Omental fat pad (tissue), 4 donors: ENCODE data around the gene MTO1. TPM values are rescaled to one million over a fixed set of nuclear protein-coding genes. Genes with fewer than 3 reads are reported as not detected.

Source experiments
- ATAC-seq: fragments of 150-250 bp; one replicate; pipeline ENCODE4 v1.9.1; 2016; ENCODE audit warnings: mild to moderate bottlenecking, moderate library complexity; ENCODE audit not compliant: low FRiP score
- DNase-seq: peaks from one replicate; pipeline ENCODE4 v3.0.0-alpha.2; 2019; ENCODE audit warnings: low spot score
- total RNA-seq, 4 donors: library from RNA; depleted of rRNA; stranded (reverse); fragments of >200 nt; gene quantifications; one replicate each; pipeline ENCODE4 v1.1.0, GENCODE V29; 2016
- TF ChIP-seq, protein P1 (sequence below), 3 donors: fragments of 450-650 bp; IDR thresholded peaks; one replicate each; pipeline ENCODE4 v1.5.1; 2016 to 2017; ENCODE audit warnings: antibody characterized with exemption in 3 of 3, mild to moderate bottlenecking in 3 of 3, moderate library complexity in 2 of 3

The MTO1 gene, protein sequence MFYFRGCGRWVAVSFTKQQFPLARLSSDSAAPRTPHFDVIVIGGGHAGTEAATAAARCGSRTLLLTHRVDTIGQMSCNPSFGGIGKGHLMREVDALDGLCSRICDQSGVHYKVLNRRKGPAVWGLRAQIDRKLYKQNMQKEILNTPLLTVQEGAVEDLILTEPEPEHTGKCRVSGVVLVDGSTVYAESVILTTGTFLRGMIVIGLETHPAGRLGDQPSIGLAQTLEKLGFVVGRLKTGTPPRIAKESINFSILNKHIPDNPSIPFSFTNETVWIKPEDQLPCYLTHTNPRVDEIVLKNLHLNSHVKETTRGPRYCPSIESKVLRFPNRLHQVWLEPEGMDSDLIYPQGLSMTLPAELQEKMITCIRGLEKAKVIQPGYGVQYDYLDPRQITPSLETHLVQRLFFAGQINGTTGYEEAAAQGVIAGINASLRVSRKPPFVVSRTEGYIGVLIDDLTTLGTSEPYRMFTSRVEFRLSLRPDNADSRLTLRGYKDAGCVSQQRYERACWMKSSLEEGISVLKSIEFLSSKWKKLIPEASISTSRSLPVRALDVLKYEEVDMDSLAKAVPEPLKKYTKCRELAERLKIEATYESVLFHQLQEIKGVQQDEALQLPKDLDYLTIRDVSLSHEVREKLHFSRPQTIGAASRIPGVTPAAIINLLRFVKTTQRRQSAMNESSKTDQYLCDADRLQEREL
- 10 to 100 TPM; 17.7 to 24.7 (median 20.7) TPM for total RNA-seq

DNA sequence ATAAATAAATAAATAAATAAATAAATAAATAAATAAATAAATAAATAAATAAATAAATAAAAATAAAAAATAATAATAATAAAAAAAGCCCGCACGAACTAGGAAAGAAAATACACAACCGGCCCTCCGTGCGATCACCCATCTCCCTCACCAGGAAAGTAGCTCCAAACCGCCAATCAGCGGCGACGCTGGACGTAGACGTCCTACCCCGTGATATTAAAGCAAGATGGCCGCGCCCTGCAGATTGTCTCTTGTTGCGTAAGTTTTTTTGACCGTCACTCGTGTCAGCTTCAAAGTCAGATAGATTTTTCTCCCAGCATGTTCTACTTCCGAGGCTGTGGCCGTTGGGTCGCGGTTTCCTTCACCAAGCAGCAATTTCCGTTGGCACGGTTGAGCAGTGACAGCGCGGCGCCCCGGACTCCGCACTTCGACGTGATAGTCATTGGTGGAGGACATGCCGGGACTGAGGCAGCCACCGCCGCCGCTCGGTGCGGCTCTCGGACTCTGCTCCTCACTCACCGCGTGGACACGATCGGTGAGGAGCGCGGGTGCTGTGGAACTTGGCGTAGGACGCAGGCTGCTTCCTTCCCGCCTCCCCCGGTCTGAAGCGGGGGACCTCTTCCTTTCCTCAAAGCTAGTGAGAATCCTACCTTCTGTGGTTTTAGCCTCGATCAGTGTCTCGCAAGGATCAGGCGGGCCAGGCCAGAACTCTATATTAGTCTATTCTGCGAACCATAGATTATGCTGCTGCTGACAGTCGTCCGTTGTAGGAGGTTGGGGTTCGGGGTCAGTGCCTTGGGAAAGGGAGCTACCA, at the start of gene MTO1:
Gene MTO1 (plus strand): TSS at position 201 of the 814 bp plus-strand sequence. CDS start 118 bp downstream, at position 319.
- peak; percentile 92 for ATAC-seq
- peak; percentile 59 for DNase-seq
- TF ChIP-seq, protein P1, sequence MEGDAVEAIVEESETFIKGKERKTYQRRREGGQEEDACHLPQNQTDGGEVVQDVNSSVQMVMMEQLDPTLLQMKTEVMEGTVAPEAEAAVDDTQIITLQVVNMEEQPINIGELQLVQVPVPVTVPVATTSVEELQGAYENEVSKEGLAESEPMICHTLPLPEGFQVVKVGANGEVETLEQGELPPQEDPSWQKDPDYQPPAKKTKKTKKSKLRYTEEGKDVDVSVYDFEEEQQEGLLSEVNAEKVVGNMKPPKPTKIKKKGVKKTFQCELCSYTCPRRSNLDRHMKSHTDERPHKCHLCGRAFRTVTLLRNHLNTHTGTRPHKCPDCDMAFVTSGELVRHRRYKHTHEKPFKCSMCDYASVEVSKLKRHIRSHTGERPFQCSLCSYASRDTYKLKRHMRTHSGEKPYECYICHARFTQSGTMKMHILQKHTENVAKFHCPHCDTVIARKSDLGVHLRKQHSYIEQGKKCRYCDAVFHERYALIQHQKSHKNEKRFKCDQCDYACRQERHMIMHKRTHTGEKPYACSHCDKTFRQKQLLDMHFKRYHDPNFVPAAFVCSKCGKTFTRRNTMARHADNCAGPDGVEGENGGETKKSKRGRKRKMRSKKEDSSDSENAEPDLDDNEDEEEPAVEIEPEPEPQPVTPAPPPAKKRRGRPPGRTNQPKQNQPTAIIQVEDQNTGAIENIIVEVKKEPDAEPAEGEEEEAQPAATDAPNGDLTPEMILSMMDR (IDR thresholded peaks at IDR 0.05) = no peak

DNA sequence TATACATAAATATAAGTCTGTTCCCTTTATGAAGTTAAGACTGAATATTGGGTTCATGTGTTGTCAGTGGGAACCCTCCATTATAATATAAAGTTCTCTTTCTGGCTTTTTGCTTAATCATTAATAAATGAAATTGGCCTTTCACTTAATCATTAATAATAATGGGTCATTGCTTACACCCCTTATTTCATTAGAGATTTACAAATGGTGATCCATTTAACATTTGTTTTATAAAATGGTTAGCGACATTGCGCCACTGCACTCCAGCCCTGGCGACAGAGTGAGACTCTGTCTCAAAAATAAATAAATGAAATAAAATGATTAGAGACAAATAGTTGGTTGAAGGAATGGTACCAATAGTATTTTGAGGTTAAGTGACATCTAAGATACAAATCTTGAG, 48.4 kb upstream of the MTO1 start:
- ATAC-seq = no peak
- TF ChIP-seq, protein P1 (IDR thresholded peaks at IDR 0.05) = no peak
- no peak for DNase-seq

DNA sequence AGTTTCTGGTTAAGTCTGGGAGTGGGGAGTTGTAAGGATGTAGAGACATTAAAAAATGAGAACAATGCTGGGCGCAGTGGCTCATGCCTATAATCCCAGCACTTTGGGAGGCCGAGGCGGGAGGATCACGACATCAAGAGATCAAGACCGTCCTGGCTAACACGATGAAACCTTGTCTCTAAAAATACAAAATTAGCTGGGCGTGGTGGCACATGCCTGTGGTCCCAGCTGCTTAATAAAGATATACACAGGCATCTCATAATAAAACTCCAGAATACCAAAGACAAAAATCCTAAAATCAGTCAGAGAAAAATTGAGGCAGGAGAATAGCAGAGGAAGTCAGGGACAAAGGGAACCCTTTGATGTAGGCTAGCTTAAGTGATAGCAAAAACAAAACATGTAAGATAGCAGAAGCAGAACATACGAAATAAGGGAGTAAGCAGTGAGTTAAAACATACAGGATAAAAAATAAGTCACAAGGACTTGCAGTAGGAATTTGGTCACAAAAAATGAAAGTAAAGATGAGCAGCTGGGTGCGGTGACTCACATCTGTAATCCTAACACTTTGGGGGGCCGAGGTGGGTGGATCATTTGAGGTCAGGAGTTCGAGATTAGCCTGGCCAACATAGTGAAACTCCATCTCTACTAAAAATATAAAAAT, 43.3 kb upstream of the MTO1 start:
- no peak for DNase-seq
- TF ChIP-seq, protein P1 (IDR thresholded peaks at IDR 0.05) = no peak
- ATAC-seq = no peak

DNA sequence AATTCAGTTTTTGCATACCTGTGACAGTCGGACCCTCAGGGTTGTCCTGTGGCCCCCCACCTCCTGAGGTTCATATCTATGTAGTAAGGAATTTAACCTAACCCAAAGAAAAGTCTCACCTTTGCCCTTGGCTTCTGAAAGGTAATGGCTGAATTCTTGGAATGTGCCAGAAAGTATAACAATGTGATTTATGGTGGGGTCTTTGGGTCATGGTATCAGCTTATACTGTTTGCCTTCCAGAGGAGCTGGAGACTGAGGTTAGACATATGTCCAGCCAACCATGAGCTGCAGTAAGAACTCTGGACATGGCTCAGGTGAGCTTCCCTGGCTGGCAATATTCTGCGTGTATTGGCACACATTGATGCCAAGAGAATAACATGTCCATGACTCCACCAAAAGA, 40.0 kb upstream of the MTO1 start:
- ATAC-seq (no peak), DNase-seq (no peak)
- TF ChIP-seq, protein P1 (IDR thresholded peaks at IDR 0.05) = no peak

DNA sequence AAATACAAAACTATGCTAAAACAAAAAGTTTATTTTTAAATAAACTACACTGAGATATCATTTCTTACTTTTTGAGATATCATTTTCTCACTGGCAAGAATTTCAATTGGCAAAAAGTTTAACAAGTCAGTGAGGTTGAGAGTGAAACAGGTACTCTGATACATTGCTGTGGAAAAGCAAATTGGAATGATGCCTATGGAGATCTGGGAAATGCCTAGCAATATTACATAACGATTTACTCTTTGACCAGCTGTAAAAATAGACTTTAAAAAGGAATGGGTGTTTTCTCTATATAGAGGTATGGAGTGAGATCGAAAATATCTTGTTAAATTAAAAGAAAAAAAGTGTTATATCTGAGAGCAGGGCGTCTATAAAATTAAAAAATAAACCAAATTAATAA, 26.3 kb upstream of the MTO1 start:
- TF ChIP-seq, protein P1 (IDR thresholded peaks at IDR 0.05) = no peak
- ATAC-seq = no peak
- no peak for DNase-seq

DNA sequence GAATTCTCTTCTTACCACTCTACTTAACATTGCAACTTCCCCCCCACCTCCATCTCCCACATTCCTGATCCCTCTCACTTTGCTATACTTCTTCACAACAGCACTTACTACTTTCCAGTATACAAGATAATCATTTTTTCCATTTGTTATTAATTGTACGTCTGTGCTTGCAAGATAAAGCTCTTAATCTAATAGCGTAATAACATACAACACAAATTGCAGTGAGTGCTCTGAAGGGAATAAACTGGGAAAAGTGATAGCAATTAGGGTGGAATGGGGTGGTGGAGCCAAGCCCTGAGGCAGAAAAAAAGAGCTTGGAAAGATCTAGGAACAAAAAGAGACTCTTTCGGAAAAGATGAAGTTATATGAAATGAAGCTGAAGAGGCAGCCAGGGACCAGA, 18.0 kb upstream of the MTO1 start:
- TF ChIP-seq, protein P1 (IDR thresholded peaks at IDR 0.05) = no peak
- no peak for DNase-seq
- no peak for ATAC-seq
